Suppressor macrophage (primary cell): ENCODE data around the gene FOXK2.
"Not testable (repeated sequence)": the region's sequence is repeated elsewhere in the genome, so short reads cannot be mapped to it uniquely, and the experiment has no call there.

Source experiments
- DNase-seq, 4 experiments: peaks; one replicate each; pipeline ENCODE4 v3.0.0-alpha.2; 2020 to 2022

Gene FOXK2

GRCh38 chr17:82495844-82496528 is 23.5 kb upstream of the FOXK2 start:
- no peak for DNase-seq

- peak; percentile 94 to 99 (median 98) for DNase-seq
Measured at GRCh38 chr17:82496529-82497434, 22.8 kb upstream of the FOXK2 start.

GRCh38 chr17:82497483-82498405 is 21.8 kb upstream of the FOXK2 start:
- DNase-seq: peak in 3 of 4 experiments; percentile 34 to 61 (median 53)

GRCh38 chr17:82502207-82502606 is 17.3 kb upstream of the FOXK2 start:
- no peak for DNase-seq

- no peak for DNase-seq
Measured at GRCh38 chr17:82503094-82503727, 16.3 kb upstream of the FOXK2 start.

- DNase-seq: no peak
Measured at GRCh38 chr17:82503728-82504308, 15.7 kb upstream of the FOXK2 start.

- DNase-seq: no peak
Measured at GRCh38 chr17:82505296-82505695, 14.2 kb upstream of the FOXK2 start.

GRCh38 chr17:82506402-82506801 is 13.1 kb upstream of the FOXK2 start:
- not testable (repeated sequence) for DNase-seq

- DNase-seq: no peak
Measured at GRCh38 chr17:82507631-82508175, 11.8 kb upstream of the FOXK2 start.

- DNase-seq: not testable (repeated sequence)
Measured at GRCh38 chr17:82511642-82512041, 7.9 kb upstream of the FOXK2 start.

GRCh38 chr17:82513864-82514263 is 5.7 kb upstream of the FOXK2 start:
- DNase-seq: not testable (repeated sequence)

GRCh38 chr17:82517230-82517865 is 2.2 kb upstream of the FOXK2 start:
- DNase-seq: no peak

GRCh38 chr17:82519971-82520903 is 705 bp downstream of the FOXK2 start:
- peak in 3 of 4 experiments; percentile 42 to 70 (median 60) for DNase-seq

GRCh38 chr17:82524540-82524939 is 5.0 kb downstream of the FOXK2 start:
- DNase-seq: no peak

GRCh38 chr17:82525712-82526111 is 6.2 kb downstream of the FOXK2 start:
- DNase-seq: no peak

- no peak for DNase-seq
Measured at GRCh38 chr17:82527898-82528297, 8.4 kb downstream of the FOXK2 start.

GRCh38 chr17:82528484-82529265 is 9.1 kb downstream of the FOXK2 start:
- peak; percentile 62 to 76 (median 72) for DNase-seq

GRCh38 chr17:82529914-82530300 is 10.4 kb downstream of the FOXK2 start:
- no peak for DNase-seq

GRCh38 chr17:82531431-82531881 is 11.9 kb downstream of the FOXK2 start:
- peak in 1 of 4 experiments; percentile 50 for DNase-seq
